LoVo (cell line): ENCODE data around the gene PNLIPRP1.

ENCODE experiments used
- DNase-seq: peaks from one replicate; pipeline ENCODE4 v3.0.0-alpha.2; 2016; ENCODE audit warnings: low spot score

Gene PNLIPRP1

DNA sequence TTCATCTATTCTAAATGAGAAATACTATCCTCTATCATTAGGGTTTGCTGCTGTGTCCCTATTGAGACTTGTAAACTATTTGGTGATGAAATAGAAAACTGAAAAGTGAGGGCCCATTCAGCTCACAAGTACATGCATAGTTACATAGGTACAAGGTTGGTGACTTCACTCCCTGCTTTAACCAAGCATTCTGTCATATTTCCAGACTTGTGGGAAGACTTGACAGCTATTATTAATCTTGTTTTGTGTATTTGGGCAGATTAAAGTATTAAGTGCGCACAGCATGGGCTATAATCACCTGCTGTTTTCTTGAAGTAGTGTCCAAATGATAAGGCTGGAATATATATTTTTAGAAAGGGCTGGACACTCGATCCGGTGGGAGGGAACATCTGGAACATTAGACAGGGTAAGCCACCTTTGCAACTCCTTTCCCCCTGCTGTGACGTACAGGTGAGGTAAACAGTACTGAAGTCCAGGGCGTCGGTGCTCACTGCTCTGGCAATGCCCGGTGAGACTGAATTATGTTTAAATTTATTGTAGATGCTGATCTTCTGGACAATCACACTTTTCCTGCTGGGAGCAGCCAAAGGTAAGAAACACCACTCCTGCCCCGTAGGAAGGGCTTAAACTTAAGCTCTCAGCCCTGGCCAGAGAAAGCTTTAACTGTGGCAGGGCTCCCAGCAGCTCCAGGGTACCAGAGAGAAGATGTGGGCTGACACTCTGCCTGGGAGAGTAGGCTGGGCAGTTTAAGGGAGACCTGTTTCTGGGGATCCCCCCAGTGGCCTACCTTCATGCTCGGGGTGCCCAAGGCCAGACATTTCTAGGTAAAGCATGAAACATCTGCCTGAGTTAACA lies at the start of gene PNLIPRP1:
Gene PNLIPRP1 (plus strand): TSS at position 370 of the 855 bp plus-strand sequence. CDS start 171 bp downstream, at position 541.
- no peak for DNase-seq

DNA sequence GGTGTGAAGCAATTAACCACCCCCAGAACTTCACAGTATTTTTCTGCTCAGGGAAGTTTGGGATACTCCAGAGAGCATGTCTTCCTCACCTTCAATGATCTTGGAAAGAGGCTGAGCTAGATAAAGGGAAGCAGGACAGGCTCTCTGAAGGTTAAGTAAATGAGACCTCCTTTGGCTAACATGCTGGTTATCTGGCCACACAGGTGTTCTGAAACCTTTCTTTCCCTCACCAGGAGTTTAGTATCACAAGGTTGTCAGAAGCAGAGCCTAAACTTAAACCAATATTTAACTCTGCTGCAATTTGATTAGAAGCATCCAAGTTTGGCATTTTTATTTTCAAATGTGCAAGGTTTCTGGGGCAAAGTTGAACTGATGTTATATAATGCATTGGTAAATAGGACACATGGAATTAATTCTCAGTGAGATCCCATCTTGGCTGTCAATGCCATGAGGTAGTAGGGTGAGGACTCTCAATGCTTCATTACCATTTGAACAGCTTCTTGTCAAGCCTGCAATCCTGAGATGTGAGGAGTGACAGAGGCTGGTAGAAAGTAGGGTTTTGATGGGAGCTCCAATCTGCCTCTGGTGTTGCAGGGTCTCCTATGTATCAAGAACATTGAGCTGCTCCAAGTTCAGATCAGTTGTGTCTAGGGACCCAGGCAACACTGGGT lies 48.6 kb upstream of the PNLIPRP1 start:
- no peak for DNase-seq

DNA sequence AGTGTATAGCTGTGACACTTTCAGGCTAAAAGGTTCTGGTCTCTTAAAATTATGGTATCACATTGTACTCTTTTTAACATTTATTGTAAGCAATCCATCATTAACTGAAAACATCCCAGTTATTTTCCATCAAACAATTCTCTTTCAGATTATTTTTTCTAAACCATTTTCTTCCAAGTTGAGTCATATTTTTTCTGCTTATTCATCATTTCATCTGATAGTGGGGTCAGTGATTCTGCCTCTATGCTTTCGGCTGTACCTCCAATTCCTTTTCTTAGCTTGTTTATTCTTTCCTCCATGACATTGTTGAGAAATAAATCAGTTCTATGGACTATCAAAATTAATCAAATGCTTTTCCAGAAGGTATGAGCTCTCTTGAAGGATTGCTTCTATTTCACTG lies 45.6 kb upstream of the PNLIPRP1 start:
- no peak for DNase-seq

DNA sequence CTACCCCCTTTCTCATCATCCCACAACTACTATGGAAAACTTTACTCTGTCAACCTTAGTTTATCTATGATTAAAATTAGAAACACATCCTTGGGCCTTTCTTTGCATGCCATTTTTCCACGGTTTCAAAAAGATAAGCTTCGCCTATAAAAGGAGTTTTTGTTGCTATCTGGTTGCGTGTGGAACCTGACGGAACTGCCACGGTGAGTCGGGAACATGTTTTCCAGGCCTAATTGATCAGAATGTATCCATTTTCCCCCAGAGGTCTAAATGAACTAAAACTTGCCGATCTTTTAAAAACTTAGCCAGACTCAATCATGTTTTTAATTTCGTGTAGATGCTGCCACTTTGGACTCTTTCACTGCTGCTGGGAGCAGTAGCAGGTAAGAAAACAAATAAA lies 45.0 kb upstream of the PNLIPRP1 start, which contains the start of gene PNLIP:
Gene PNLIP (plus strand): TSS at position 176 of the 400 bp plus-strand sequence. CDS start 162 bp downstream, at position 338.
- no peak for DNase-seq

DNA sequence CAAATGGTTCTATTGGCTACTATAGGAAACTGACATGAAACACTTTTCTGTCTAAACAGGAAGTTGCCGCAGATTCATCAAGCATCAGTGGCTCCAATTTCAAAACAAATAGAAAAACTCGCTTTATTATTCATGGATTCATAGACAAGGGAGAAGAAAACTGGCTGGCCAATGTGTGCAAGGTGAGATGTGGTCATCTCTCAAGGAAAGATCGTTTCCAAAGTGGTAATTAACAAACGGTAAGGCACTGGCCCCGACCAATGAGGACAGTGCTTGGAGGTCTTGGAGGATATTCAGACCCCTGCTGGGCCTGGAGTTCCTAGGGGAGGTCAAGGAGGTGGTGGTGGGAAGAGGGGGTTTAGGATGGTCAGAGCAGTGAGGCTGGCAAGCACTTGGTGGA lies 42.5 kb upstream of the PNLIPRP1 start:
- DNase-seq: no peak

DNA sequence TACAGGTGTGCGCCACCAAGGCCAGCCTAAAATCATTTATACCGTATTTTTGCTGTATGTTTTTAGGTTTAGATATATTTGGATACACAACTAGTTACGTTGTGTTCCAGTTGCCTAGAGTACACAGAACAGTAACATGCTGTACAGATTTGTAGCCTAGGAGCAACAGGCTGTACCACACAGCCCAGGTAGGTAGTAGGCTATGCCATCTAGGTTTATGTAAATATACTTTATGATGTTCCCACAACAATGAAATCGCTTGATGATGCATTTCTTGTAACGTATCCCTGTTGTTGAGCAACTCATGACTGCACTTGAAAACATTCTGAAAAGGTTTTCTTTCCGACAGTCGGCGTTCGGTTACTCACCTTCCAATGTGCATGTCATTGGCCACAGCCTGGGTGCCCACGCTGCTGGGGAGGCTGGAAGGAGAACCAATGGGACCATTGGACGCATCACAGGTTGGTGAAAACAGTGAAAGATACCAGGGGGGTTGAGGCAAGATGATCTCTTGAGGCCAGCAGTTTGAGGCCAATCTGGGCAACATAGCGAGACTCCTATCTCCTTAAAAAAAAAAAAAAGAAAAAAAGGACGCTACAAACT lies 37.3 kb upstream of the PNLIPRP1 start:
- DNase-seq: no peak

DNA sequence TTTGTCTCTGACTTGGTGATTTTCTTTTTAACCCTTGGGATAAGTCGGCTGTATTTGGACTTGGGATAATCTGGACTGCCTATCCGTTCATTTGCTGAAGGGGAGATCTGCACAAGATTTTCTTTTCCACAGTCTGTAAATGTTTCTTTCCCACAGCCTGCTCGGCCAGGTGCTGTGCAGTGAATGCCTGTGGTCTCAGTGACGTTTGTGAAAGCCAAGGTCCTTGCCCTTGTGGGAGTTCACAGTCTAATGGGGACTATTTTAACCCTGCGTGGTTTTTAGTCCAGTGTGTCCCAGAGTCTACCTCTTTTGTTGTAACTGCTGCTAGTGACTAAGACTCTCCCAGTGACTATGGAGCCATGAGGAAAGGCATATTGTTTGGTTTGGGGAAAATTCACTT lies 36.1 kb upstream of the PNLIPRP1 start:
- no peak for DNase-seq

DNA sequence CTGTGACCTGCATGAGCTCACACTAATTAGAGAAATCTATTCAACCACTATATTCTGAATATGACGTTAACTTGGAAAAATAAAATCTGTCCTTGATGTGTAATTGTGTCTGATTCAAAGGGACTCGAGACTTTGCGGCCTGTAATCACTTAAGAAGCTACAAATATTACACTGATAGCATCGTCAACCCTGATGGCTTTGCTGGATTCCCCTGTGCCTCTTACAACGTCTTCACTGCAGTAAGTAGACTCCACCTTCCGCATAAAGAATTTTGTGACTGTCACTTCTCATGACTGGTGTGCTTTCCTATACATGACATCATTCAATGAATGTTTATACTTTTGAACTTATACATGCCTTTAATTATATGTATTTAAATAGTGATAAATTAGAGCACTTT lies 34.9 kb upstream of the PNLIPRP1 start:
- no peak for DNase-seq

DNA sequence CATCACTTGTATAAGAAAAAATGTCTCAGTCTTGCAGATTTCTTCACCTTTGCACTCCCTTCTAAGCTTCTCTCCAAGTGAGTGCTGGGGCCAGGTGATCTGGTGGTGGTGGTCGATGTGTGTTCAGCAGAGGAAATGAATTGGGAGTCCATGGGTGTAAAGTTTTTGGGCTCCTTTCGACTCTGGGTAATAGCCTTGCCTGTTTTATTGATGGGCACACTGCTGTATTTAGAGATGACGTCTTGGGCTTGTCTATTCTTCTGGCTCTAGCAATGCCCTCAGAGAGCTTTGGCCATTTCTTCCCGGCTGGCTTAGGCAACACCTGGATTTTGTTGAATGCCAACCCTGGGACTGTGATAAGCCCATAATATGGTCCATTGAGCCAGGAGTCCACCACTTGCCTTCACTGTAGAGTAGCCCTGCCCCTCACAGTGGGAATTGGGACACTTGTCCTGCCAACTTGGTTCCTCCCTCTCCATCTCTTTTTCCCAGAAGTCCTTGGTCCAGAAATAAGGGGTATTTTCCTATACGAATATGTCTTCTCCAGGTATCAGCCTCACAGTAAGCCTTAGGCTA lies 33.4 kb upstream of the PNLIPRP1 start:
- DNase-seq: no peak

DNA sequence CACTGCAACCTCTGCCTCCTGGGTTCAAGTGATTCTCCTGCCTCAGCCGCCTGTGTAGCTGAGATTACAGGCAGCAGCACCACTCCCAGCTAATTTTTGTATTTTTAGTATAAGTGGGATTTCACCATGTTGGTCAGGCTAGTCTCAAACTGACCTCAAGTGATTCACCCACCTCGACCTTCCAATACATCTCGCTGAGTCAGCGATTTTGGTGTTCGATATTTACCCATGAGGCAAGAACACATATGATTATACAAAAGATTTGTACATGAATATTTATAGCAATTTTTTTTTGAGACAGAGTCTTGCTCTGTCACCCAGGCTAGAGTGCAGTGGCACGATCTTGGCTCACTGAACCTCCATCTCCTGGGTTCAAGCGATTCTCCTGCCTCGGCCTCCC lies 25.2 kb upstream of the PNLIPRP1 start:
- no peak for DNase-seq

DNA sequence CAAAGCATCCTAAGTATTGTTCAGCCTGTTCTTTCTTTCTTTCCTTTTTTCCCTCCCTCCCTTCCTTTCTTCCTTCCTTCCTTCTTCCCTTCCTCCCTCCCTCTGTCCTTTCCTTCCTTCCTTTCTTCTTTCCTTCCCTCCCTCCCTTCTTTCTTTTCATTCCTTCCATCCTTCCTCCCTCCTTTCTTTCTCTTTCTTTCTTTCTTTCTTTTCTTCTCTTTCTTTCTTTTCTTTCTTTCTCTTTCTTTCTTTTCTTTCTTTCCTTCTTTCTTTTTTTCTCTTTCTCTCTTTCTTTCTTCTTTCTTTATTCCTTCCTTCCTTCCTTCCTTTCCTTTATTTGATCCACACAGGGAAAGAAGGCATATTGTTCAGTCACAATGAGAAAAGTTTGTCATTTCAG lies 23.8 kb upstream of the PNLIPRP1 start:
- DNase-seq: no peak

DNA sequence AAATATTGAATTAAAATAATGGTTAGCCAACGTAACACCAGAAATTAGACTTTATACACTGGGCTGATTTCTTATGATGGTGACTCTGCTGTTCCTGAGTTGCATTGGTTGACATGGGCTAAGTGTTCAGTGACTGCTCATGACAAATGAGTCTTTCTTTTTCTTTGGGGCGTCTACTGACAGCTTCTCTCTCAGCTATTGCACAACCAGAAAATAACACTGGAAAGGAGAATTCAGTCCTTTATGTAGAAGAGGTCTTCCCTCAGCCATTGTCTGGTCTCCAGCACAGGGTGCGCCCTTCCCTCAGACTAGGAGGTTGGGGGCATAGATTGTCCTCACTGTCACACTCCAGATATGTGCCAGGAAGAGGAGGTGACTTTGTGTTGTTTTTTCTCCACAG lies 23.4 kb upstream of the PNLIPRP1 start:
- no peak for DNase-seq

DNA sequence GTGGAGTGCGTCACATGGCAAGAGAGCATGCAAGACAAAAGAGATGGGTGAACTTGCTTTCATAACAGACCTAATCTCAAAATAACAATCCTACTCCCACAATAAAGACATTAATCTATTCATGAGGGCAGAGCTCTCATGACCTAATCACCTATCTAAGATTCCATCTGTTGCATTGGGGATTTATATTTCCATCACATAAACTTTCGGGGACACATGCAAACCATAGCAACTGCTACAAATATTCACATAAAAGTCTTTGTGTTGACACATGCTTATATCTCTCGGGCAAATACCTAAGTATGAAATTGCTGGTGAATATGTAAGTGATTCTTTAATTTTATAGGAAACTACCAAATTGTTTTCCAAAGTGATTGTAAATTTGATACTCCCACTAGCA lies 16.0 kb upstream of the PNLIPRP1 start:
- no peak for DNase-seq

DNA sequence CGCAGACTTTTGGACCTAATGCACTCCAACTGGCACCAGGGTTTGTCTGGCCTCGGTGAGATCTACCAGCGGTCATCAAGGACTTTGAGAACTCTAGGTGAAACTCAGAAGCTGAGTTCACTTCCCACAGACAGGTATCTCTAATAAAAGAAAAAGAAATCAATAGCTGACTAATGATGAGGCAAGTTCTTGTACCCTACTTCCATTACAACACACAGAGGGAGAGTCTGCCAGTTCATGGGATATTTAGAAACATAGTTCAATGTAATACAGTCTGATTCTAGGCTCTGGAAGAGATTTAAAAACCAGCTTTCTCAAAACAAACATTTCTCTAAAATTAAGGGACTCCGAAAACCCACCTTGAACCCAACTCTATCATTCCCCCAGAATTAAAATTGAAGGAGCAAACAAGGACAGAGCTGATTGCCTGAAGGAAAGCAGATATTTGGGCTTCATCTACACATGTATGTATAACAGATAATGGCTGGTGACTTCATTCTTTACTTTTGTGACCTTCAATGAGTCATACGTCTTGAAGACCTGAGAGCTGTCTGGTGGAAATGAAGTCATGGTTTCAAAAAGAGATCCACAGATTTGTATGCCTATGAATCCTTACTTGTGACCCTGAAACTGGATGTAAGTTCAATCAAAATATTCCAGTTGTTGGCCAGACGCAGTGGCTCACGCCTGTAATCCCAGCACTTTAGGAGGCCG lies 2.7 kb upstream of the PNLIPRP1 start:
- DNase-seq: no peak

DNA sequence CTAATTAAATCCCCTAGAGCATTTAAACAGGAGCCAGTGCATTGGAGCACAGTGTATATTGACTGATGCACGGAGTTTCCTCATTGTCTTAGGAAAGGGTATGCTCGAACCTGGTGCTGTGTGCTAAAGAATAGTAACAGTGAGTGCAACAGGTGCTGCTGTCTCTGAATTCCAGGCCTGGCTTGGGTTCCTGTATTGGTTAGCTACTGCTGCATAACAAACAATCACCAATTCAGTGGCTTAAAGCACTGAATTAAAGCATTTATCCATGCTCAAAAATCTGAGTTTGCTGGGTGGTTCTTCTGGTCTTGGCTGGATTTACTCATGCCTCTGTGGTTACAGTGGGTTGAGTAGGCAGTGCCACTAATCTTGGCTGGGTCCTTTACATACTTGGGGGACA lies 1.8 kb upstream of the PNLIPRP1 start:
- no peak for DNase-seq

DNA sequence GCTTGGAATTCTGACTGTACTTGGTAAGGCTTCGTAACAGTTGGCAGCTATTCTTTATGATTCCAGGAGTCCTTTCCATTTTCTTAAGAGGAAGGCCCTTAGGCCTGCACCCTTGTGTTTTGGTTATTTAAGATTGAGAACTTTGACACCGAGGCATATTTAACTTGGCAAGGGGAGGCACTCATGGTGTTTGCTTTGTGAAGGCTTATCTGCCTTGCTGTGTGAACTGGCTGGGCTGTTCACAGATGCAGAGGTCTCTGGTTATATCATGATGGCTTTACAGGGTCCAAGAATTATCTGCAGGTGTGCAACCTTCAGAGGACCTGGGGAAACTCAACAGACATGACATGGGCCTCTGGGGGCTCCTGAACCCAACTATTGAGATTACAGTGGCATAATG lies 833 bp upstream of the PNLIPRP1 start:
- peak; percentile 5 for DNase-seq

DNA sequence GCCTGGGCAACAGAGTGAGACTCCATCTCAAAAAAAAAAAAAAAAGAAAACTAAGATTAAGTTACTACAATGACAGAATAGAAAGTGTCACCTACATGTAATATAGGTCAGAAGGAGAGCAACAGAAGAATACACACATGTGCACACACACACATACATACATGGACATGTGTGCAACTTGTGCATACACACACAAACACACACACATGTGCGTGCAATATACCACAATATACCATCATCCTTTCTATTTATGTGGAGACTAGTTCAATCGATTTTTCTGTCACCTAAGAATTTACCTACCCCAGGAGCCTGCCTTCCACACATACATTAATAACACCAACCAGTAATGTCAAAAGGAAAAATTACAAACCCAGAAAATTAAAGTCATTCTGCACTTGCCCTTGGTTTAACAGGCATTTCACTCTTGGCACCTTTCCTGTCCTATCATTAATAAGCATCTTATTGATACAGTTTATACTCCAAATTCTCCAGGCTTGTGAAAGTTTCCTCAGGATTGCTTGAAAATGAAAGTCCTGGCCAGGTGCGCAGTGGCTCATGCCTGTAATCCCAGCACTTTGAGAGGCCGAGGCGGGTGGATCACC lies 2.5 kb downstream of the PNLIPRP1 start:
- no peak for DNase-seq

DNA sequence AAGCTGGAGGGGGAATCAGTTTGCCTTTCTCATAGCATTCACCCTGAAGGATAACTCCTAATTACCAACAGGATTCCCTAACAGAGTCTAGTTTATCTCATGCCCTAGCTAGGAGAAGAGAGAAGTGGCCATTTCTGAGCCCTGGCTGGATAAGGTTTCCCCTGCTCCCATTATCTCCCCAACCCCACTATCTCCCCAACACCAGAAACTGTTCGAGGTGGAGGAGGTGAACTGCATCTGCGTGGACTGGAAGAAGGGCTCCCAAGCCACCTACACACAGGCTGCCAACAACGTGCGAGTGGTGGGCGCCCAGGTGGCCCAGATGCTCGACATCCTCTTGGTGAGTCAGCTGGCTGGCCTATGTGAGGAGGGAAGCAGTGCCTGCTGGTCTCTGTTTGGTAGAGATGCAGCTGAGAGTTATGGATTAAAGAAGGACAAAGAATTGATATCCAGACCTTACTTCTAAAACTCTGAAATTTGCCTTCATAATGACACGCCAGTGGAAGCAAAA lies 3.8 kb downstream of the PNLIPRP1 start:
- DNase-seq: no peak

DNA sequence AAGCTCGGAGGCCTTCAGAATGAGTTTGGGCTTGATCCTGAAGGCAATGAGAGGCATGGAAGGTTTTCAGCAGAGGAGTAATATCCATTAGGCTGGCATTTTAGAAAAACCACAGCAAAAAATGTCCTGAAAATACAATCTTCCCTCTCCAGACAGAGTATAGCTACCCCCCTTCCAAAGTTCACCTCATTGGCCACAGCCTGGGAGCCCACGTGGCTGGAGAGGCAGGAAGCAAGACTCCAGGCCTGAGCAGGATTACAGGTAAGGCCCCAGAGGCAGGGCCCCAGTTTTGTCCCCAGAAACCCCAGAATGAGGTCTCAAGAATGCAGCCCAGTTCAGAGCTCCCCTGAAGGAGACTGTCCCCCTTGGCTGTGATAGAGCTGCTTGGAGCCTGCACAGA lies 5.3 kb downstream of the PNLIPRP1 start:
- no peak for DNase-seq

DNA sequence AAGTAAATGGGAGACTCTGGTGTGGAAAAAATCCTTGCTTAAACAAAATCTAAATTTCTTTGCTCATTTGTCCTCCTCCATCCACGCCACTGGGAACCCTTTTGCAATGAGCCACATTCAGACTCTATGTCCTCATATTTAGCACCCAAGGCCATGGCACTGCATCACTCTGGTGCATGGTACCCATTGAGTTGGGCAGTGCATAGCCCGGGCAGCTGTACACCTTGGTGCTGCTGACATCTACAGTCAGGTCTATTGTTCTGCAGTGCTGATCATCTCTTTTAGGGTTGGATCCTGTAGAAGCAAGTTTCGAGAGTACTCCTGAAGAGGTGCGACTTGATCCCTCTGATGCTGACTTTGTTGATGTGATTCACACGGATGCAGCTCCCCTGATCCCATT lies 6.8 kb downstream of the PNLIPRP1 start:
- no peak for DNase-seq

DNA sequence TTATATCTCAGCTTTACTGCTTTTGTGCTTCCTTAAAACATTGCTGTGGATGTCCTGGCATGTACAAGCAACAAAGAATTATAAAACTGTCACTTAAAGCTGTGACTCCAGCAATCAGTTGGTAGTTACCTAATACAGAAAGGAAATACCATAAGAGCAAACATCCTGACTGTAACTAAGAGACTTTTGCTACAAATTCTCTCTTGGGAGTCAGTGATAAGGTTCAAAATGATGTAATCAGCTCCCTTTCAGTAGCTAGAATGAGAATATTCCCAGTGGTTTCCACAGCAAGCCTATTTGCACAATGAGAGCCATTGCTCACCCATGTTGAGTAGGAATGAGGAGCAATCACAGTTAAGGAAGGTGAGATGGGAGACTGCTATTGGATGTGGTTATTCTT lies 7.6 kb downstream of the PNLIPRP1 start:
- no peak for DNase-seq
